DOHH2 (cell line): ENCODE results near the gene GRB7.
"Not testable (repeated sequence)": the region's sequence is repeated elsewhere in the genome, so short reads cannot be mapped to it uniquely, and the experiment has no call there.

ENCODE experiments used
- H3F3A ChIP-seq: fragments of 200-600 bp; sonication (generic), shearing (Covaris generic); 2 replicates; pipeline ENCODE4 v1.6.0; 2016; ENCODE audit warnings: antibody characterized with exemption, mild to moderate bottlenecking; ENCODE audit not compliant: control insufficient read depth, insufficient read depth
- H3K27ac ChIP-seq: fragments of 200-600 bp; sonication (generic); 2 replicates; pipeline ENCODE4 v1.5.1; 2014; ENCODE audit warnings: low read depth, mild to moderate bottlenecking, low read length, moderate library complexity
- H3K27me3 ChIP-seq: fragments of 200-600 bp; sonication (generic); 2 replicates; pipeline ENCODE4 v1.6.1; 2014; ENCODE audit warnings: mild to moderate bottlenecking, low read length, mixed read lengths; ENCODE audit not compliant: control insufficient read depth
- H3K36me3 ChIP-seq: fragments of 200-600 bp; sonication (generic); 2 replicates; pipeline ENCODE4 v1.6.1; 2014; ENCODE audit warnings: mild to moderate bottlenecking, low read length, moderate library complexity, mixed read lengths; ENCODE audit not compliant: control insufficient read depth
- H3K4me1 ChIP-seq: fragments of 200-600 bp; sonication (generic); 2 replicates; pipeline ENCODE4 v1.6.1; 2014; ENCODE audit warnings: mild to moderate bottlenecking, low read length, mixed read lengths; ENCODE audit not compliant: control insufficient read depth
- H3K4me2 ChIP-seq: fragments of 200-600 bp; sonication (generic); 2 replicates; pipeline ENCODE4 v1.6.0; 2014; ENCODE audit warnings: mild to moderate bottlenecking, low read length, moderate library complexity
- H3K4me3 ChIP-seq: fragments of 200-600 bp; sonication (generic); 2 replicates; pipeline ENCODE4 v1.5.1; 2014; ENCODE audit warnings: mild to moderate bottlenecking, low read length, mixed read lengths
- H3K79me2 ChIP-seq: fragments of 200-600 bp; sonication (generic); 2 replicates; pipeline ENCODE4 v1.6.1; 2014; ENCODE audit warnings: mild to moderate bottlenecking, low read length, mixed read lengths; ENCODE audit not compliant: control insufficient read depth
- H3K9me2 ChIP-seq: fragments of 200-600 bp; sonication (generic); replicated peaks from 2 replicates; pipeline ENCODE4 v1.6.1; 2014; ENCODE audit warnings: mild to moderate bottlenecking, low read length, mixed read lengths; ENCODE audit not compliant: control insufficient read depth
- H3K9me3 ChIP-seq: fragments of 200-600 bp; sonication (generic); 2 replicates; pipeline ENCODE4 v1.6.1; 2014; ENCODE audit warnings: antibody characterized with exemption, low read length, mixed read lengths; ENCODE audit not compliant: control insufficient read depth, insufficient read depth
- H4K20me1 ChIP-seq: fragments of 200-600 bp; sonication (generic); 2 replicates; pipeline ENCODE4 v1.6.0; 2014; ENCODE audit warnings: low read depth, mild to moderate bottlenecking, antibody characterized with exemption, low read length, moderate library complexity; ENCODE audit not compliant: control insufficient read depth, insufficient read depth
- CTCF ChIP-seq: fragments of 200-600 bp; sonication (generic); IDR thresholded peaks from one replicate; pipeline ENCODE4 v1.5.1; 2014; ENCODE audit warnings: antibody characterized with exemption, mild to moderate bottlenecking, low read depth, low read length; ENCODE audit not compliant: poor library complexity, severe bottlenecking
- EZH2phosphoT487 ChIP-seq: fragments of 200-600 bp; sonication (generic); IDR thresholded peaks from 2 replicates; pipeline ENCODE4 v1.6.1; 2017; ENCODE audit warnings: borderline replicate concordance, mild to moderate bottlenecking, antibody characterized with exemption, low read length, moderate library complexity, mixed read lengths

The GRB7 gene

DNA sequence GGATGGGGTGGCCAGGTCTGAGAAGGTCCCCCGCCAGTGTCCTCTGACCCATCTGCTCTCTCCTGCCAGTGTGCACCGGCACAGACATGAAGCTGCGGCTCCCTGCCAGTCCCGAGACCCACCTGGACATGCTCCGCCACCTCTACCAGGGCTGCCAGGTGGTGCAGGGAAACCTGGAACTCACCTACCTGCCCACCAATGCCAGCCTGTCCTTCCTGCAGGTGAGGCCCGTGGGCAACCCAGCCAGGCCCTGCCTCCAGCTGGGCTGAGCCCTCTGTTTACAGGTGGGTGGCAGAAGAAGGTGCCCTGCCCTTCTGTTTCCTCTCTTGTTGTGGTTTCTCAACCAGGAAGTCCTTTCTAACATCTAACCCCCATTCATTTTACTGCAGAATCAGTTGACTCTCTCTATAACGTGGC lies 30.8 kb upstream of the GRB7 start:
- Histone ChIP-seq H4K20me1 (no peaks in the 10 kb centered on the region), H3K79me2 (no peaks in the 10 kb centered on the region), H3K27me3 (peaks cover 2% of the 10 kb centered on the region; the same call in 1 of the 2 replicates), H3K9me2 (no peaks in the 10 kb centered on the region), H3K4me1 (peaks cover 19% of the 10 kb centered on the region), H3K36me3 (no peaks in the 10 kb centered on the region), H3F3A (0 out of 2 replicates have a peak, but pooled peaks cover 2% of the 10 kb centered on the region), H3K4me2 (no peak overlapping the region), H3K9me3 (no peaks in the 10 kb centered on the region), H3K27ac (no peak overlapping the region), H3K4me3 (no peak overlapping the region)
- no peak for TF ChIP-seq EZH2phosphoT487
- TF ChIP-seq CTCF: no peak

DNA sequence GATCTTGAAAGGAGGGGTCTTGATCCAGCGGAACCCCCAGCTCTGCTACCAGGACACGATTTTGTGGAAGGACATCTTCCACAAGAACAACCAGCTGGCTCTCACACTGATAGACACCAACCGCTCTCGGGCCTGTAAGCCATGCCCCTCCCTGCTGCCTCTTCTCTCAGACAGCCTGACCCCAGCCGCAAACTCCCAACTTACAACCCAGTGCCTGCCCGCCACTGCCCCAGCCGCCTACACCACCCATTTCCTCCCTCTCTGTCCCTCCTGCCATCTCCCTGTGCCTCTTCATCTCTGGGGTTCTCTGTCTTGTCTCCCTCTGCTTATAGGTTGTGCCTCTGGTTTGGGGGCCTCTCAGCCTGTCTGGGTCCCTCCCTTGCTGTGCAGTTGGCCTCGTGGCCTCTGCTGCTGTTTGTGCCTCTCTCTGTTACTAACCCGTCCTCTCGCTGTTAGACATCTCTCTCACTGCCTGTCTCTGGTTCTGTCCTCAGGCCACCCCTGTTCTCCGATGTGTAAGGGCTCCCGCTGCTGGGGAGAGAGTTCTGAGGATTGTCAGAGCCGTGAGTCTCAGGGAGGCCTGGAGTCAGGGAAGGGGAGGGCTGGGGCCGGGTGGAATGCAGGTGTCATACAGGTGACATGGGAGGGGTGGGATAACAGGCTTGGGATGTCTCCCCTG lies 28.3 kb upstream of the GRB7 start:
- no peaks in the 10 kb centered on the region for H4K20me1 ChIP-seq
- no peak overlapping the region for H3K4me2 ChIP-seq
- no peaks in the 10 kb centered on the region for H3K79me2 ChIP-seq
- peaks cover 15% of the 10 kb centered on the region for H3K4me1 ChIP-seq
- H3K27ac ChIP-seq: no peak overlapping the region
- no peaks in the 10 kb centered on the region for H3K9me3 ChIP-seq
- no peaks in the 10 kb centered on the region for H3K36me3 ChIP-seq
- H3K9me2 ChIP-seq: no peaks in the 10 kb centered on the region
- no peaks in the 10 kb centered on the region for H3F3A ChIP-seq
- H3K27me3 ChIP-seq: no peaks in the 10 kb centered on the region
- H3K4me3 ChIP-seq: no peak overlapping the region
- no peak for TF ChIP-seq CTCF
- TF ChIP-seq EZH2phosphoT487: no peak

- H3F3A ChIP-seq: no peaks in the 10 kb centered on the region
- no peak overlapping the region for H3K4me3 ChIP-seq
- H3K79me2 ChIP-seq: no peaks in the 10 kb centered on the region
- no peaks in the 10 kb centered on the region for H4K20me1 ChIP-seq
- no peak overlapping the region for H3K27ac ChIP-seq
- H3K27me3 ChIP-seq: no peaks in the 10 kb centered on the region
- no peaks in the 10 kb centered on the region for H3K9me2 ChIP-seq
- H3K4me1 ChIP-seq: peaks cover 15% of the 10 kb centered on the region
- no peak overlapping the region for H3K4me2 ChIP-seq
- no peaks in the 10 kb centered on the region for H3K9me3 ChIP-seq
- no peak for TF ChIP-seq EZH2phosphoT487
- no peak for TF ChIP-seq CTCF
- H3K36me3 ChIP-seq: no peaks in the 10 kb centered on the region
Observed at GRCh38 chr17:39709998-39710964, 27.5 kb upstream of the GRB7 start.

DNA sequence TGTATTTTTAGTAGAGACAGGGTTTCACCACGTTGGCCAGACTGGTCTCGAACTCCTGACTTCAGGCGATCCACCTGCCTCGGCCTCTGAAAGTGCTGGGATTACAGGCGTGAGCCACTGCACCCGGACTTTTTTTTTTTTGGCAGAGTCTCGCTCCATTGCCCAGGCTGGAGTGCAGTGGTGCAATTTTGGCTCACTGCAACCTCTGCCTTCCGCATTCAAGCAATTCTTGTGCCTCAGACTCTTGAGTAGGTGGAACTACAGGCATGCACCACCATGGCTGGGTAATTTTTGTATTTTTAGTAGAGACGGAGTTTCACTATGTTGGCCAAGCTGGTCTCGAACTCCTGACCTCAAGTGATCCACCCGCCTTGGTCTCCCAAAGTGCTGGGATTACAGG lies 26.7 kb upstream of the GRB7 start:
- not testable (repeated sequence) for H3K27me3 ChIP-seq, H3K79me2 ChIP-seq, H3K9me3 ChIP-seq, H3K4me2 ChIP-seq, H3F3A ChIP-seq, H3K27ac ChIP-seq, H3K4me3 ChIP-seq, H3K9me2 ChIP-seq, H3K36me3 ChIP-seq, H4K20me1 ChIP-seq
- peaks cover 15% of the 10 kb centered on the region for H3K4me1 ChIP-seq
